LNCAP (cell line): ENCODE measurements around the gene CDKN2C.

ENCODE experiments used
- TF ChIP-seq, protein P1 (sequence below): fragments of 450-650 bp; IDR thresholded peaks from 2 replicates; pipeline ENCODE4 v1.5.1; 2017; ENCODE audit warnings: mild to moderate bottlenecking

CDKN2C gene

DNA sequence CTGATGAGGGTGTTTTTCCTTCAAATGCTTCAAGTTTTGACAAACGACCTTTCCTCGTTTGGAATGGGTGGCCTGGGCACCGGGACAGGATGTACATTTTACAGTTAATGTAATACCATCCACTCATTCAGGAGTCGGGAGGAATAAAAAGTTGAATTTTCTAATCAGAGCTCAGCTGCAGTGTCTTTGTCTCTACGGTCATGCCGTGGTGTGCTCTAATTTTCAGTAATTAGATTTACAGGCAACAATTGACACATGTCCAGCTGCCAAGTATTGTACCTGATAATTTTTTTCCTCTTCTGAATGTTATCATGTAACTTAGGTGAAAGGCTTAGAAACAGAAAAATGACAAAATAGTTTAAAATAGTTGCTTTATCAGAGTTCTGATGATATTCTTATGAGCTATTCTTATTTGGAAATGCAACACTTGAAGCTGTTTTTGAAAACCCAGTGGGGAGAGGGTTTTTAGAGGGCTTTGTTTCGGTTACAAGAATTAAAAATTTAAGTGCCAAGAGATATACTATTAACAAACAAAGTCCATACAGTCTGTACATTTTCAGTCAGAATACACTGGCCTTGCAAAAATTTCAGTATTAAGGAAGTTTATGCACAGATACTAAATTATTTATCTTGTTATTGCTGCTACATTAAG, 1.0 kb downstream of the CDKN2C start:
- TF ChIP-seq, protein P1, sequence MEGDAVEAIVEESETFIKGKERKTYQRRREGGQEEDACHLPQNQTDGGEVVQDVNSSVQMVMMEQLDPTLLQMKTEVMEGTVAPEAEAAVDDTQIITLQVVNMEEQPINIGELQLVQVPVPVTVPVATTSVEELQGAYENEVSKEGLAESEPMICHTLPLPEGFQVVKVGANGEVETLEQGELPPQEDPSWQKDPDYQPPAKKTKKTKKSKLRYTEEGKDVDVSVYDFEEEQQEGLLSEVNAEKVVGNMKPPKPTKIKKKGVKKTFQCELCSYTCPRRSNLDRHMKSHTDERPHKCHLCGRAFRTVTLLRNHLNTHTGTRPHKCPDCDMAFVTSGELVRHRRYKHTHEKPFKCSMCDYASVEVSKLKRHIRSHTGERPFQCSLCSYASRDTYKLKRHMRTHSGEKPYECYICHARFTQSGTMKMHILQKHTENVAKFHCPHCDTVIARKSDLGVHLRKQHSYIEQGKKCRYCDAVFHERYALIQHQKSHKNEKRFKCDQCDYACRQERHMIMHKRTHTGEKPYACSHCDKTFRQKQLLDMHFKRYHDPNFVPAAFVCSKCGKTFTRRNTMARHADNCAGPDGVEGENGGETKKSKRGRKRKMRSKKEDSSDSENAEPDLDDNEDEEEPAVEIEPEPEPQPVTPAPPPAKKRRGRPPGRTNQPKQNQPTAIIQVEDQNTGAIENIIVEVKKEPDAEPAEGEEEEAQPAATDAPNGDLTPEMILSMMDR, result no peak

DNA sequence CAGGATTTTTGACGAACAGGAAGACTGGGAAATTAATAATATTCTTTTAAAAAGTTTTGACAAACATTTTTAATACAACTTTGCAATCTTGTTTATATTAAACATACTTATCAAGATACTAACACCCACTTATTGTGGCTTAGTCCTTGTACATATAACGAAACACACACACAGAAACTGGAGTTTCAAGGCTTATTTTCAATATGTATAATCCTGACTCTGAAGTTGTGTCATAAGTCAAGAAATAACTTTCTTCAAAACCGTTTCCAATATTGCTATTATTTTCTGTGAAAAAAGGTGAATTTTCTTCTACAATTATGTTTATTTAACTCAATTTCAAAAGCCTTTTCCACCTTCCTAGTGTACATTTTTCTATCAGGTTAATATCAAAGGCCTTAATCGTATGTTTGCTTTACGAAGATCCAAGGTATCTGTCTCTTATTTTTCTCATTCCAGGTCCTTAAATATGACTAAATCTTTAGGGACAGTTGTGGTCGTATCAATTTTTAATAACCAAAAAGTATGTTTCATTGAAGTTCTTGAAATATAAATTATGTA, 1.8 kb downstream of the CDKN2C start:
- TF ChIP-seq, protein P1, result no peak

DNA sequence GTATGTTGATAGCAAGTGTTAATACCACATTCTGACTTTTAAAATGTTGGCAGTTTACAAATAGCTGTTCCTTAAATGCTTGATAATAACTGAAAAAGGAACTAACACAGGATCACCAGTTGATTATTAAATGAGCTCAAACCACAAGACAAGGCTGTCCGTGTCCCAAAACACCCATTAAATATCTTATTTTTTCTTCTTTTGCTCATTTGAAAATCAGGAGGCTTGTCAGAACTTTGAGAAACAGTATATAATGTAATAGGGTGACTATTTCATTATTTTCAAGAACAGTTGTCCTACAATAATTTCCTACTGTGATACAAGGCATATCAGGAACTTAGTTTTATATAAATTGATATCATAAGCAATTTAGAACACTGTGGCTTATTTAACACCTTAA, 2.7 kb downstream of the CDKN2C start:
- TF ChIP-seq, protein P1, result no peak

DNA sequence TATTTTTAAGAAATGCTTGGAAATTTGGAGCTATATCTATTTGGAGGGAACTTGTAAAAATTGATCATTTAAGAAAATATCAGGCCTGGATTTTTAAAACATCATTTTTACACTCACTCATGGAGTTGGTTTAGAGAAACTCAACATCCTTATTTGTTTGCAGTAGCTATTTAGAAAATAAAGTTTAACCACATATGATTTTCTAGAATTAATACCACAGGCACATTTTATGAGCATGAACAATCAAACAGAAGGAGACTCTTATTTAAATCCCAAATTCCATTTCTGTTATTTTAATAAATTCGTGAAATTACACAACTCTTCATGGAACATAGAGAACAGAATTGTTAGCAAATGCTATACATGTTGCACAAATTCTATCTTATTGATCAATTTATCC, 3.2 kb downstream of the CDKN2C start:
- TF ChIP-seq, protein P1, result no peak

DNA sequence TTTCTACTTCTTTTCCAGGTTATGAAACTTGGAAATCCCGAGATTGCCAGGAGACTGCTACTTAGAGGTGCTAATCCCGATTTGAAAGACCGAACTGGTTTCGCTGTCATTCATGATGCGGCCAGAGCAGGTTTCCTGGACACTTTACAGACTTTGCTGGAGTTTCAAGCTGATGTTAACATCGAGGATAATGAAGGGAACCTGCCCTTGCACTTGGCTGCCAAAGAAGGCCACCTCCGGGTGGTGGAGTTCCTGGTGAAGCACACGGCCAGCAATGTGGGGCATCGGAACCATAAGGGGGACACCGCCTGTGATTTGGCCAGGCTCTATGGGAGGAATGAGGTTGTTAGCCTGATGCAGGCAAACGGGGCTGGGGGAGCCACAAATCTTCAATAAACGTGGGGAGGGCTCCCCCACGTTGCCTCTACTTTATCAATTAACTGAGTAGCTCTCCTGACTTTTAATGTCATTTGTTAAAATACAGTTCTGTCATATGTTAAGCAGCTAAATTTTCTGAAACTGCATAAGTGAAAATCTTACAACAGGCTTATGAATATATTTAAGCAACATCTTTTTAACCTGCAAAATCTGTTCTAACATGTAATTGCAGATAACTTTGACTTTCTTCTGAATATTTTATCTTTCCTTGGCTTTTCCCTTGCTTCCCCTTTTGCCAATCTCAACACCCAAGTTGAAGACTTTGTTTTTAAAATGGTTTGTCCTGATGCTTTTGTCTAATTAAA, 4.0 kb downstream of the CDKN2C start:
- TF ChIP-seq, protein P1, result no peak

DNA sequence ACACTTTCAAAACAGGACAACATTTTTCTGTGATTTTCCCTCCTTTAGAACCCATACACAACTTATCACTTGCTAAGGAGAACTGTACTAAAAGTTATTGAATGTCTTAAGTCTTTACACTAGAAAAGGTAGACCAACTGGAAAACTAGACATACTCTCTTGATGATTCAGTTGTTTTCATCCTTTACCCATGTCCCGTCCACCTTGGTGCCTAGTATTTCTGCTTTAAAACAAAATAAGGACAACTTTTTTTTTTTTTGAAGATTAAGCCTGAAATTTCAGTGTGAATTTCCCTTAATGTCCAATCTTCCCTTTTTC, 4.5 kb downstream of the CDKN2C start:
- TF ChIP-seq, protein P1, result no peak

DNA sequence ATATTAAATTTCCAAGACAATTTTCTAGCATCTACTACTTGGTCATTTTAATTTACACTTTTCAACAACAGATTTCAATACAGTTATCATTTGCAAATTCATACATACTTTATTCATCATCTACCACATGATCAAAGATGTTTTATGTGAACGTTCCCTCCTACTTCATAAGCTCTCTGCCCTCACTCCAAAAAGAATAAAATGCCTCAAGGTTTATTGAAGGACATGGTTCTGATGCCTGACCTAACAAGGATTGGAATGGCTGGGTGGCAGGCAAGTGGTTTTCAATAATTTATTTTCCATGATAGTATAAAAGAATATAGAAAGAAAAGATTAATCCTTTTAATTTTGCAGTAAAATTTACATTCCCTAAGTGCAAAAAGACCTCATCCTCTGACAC, 5.4 kb downstream of the CDKN2C start:
- TF ChIP-seq, protein P1, result no peak
